ENCODE results near the gene XPO5. TPM values are rescaled to one million over a fixed set of nuclear protein-coding genes. Genes with fewer than 3 reads are reported as not detected.
"Not testable (repeated sequence)": the region's sequence is repeated elsewhere in the genome, so short reads cannot be mapped to it uniquely, and the experiment has no call there.

Gene XPO5
- total RNA-seq, 3 donors from 2014 or later (not counting 1 experiment from before 2014, with no cell fraction given) = 47.6 to 54.6 (median 48.7) TPM

GRCh38 chr6:43499028-43499815, 76.6 kb downstream of the XPO5 start:
- WGBS (ENCODE audit: insufficient coverage) = 98% methylated on average over 12 of the region's 12 CpGs
- peaks cover 50% of the 10 kb centered on the region for H3K36me3 ChIP-seq (ENCODE audit: control insufficient read depth, insufficient read depth, low read length)
- H3K4me1 Mint-ChIP-seq = peaks cover 15% of the 10 kb centered on the region in 2 donors
- H3K4me3 Mint-ChIP-seq = no peak overlapping the region
- peaks cover 18% of the 10 kb centered on the region for H3K4me1 ChIP-seq (ENCODE audit: control insufficient read depth, insufficient read depth, low read length)
- intact Hi-C loops (cut with micrococcal nuclease) = no loop called here
- no peaks in the 10 kb centered on the region for H3K9me3 ChIP-seq (ENCODE audit: control insufficient read depth, insufficient read depth, low read length)
- no peak for TF ChIP-seq CTCF (IDR thresholded peaks at IDR 0.05)
- no peaks in the 10 kb centered on the region for H3K36me3 Mint-ChIP-seq
- no peak overlapping the region for H3K27ac ChIP-seq (ENCODE audit: low read length)
- H3K4me3 ChIP-seq (ENCODE audit: low read length) = no peak overlapping the region
- no peaks in the 10 kb centered on the region for H3K27me3 ChIP-seq (ENCODE audit: control insufficient read depth, insufficient read depth, low read length)
- H3K27me3 Mint-ChIP-seq (ENCODE audit: low read depth in 2 of 2) = no peaks in the 10 kb centered on the region
- no peaks in the 10 kb centered on the region for H3K9me3 Mint-ChIP-seq
- ATAC-seq (no peak), DNase-seq (no peak)
- H3K27ac Mint-ChIP-seq = no peak overlapping the region

GRCh38 chr6:43498291-43498690, 77.5 kb downstream of the XPO5 start:
- 96% methylated on average over 5 of the region's 5 CpGs for WGBS (ENCODE audit: insufficient coverage)
- peaks cover 44% of the 10 kb centered on the region for H3K36me3 ChIP-seq (ENCODE audit: control insufficient read depth, insufficient read depth, low read length)

GRCh38 chr6:43497689-43498088, 78.1 kb downstream of the XPO5 start:
- no peak overlapping the region for H3K4me3 ChIP-seq (ENCODE audit: low read length)
- 99% methylated on average over 12 of the region's 12 CpGs for WGBS (ENCODE audit: insufficient coverage)
- intact Hi-C loops (cut with micrococcal nuclease) = no loop called here
- TF ChIP-seq CTCF (IDR thresholded peaks at IDR 0.05) = no peak
- DNase-seq (no peak), ATAC-seq (no peak)
- no peaks in the 10 kb centered on the region for H3K36me3 Mint-ChIP-seq
- H3K27ac Mint-ChIP-seq = no peak overlapping the region
- no peaks in the 10 kb centered on the region for H3K9me3 ChIP-seq (ENCODE audit: control insufficient read depth, insufficient read depth, low read length)
- H3K9me3 Mint-ChIP-seq = no peaks in the 10 kb centered on the region
- no peaks in the 10 kb centered on the region for H3K27me3 Mint-ChIP-seq (ENCODE audit: low read depth in 2 of 2)
- no peaks in the 10 kb centered on the region for H3K27me3 ChIP-seq (ENCODE audit: control insufficient read depth, insufficient read depth, low read length)
- no peak overlapping the region for H3K4me3 Mint-ChIP-seq
- H3K4me1 ChIP-seq (ENCODE audit: control insufficient read depth, insufficient read depth, low read length) = peaks cover 19% of the 10 kb centered on the region
- H3K27ac ChIP-seq (ENCODE audit: low read length) = no peak overlapping the region
- H3K36me3 ChIP-seq (ENCODE audit: control insufficient read depth, insufficient read depth, low read length) = peaks cover 39% of the 10 kb centered on the region
- H3K4me1 Mint-ChIP-seq = peaks cover 20% of the 10 kb centered on the region in 2 donors

More at GRCh38 chr6:43498291-43498690, 77.5 kb downstream of the XPO5 start:
- H3K36me3 Mint-ChIP-seq; H3K27me3 ChIP-seq (ENCODE audit: control insufficient read depth, insufficient read depth, low read length); H3K27ac Mint-ChIP-seq; H3K9me3 ChIP-seq (ENCODE audit: control insufficient read depth, insufficient read depth, low read length); H3K4me3 ChIP-seq (ENCODE audit: low read length); H3K9me3 Mint-ChIP-seq; H3K27me3 Mint-ChIP-seq (ENCODE audit: low read depth in 2 of 2); DNase-seq; intact Hi-C loops (cut with micrococcal nuclease); H3K4me3 Mint-ChIP-seq; ATAC-seq; H3K27ac ChIP-seq (ENCODE audit: low read length): not testable (repeated sequence)
- H3K4me1 Mint-ChIP-seq = peaks cover 20% of the 10 kb centered on the region in 2 donors
- H3K4me1 ChIP-seq (ENCODE audit: control insufficient read depth, insufficient read depth, low read length) = peaks cover 19% of the 10 kb centered on the region

GRCh38 chr6:43497129-43497396, 78.8 kb downstream of the XPO5 start:
- Mint-ChIP-seq H3K27ac (no peak overlapping the region), H3K9me3 (no peaks in the 10 kb centered on the region), H3K27me3 (ENCODE audit: low read depth in 2 of 2) (no peaks in the 10 kb centered on the region), H3K4me1 (peaks cover 20% of the 10 kb centered on the region in 2 donors), H3K36me3 (no peaks in the 10 kb centered on the region), H3K4me3 (no peak overlapping the region)
- H3K4me3 ChIP-seq (ENCODE audit: low read length) = no peak overlapping the region
- H3K36me3 ChIP-seq (ENCODE audit: control insufficient read depth, insufficient read depth, low read length) = peaks cover 34% of the 10 kb centered on the region
- H3K27ac ChIP-seq (ENCODE audit: low read length) = no peak overlapping the region
- no peaks in the 10 kb centered on the region for H3K27me3 ChIP-seq (ENCODE audit: control insufficient read depth, insufficient read depth, low read length)
- H3K4me1 ChIP-seq (ENCODE audit: control insufficient read depth, insufficient read depth, low read length) = peaks cover 19% of the 10 kb centered on the region
- 98% methylated on average over 2 of the region's 6 CpGs for WGBS (ENCODE audit: insufficient coverage)
- intact Hi-C loops (cut with micrococcal nuclease) = no loop called here
- ATAC-seq (no peak), DNase-seq (no peak)
- no peaks in the 10 kb centered on the region for H3K9me3 ChIP-seq (ENCODE audit: control insufficient read depth, insufficient read depth, low read length)
- no peak for TF ChIP-seq CTCF (IDR thresholded peaks at IDR 0.05)

Measured in natural killer cell (primary cell).